Smooth muscle cell (in vitro differentiated cells): Measurements from ENCODE around the gene AMPD3. TPM values are rescaled to one million over a fixed set of nuclear protein-coding genes. Genes with fewer than 3 reads are reported as not detected.

Experiments used
- DNase-seq: peaks from one replicate; lab custom pipeline; 2025; ENCODE audit not compliant: unreplicated experiment; lab: John Stamatoyannopoulos, UW
- H2AFZ ChIP-seq: fragments of 200-600 bp; sonication (generic); 2 replicates; pipeline ENCODE4 v1.6.0; 2016; ENCODE audit warnings: antibody characterized with exemption, low read depth, mild to moderate bottlenecking
- H3F3A ChIP-seq: fragments of 200-600 bp; sonication (generic); 2 replicates; pipeline ENCODE4 v1.6.0; 2017; ENCODE audit warnings: antibody characterized with exemption, low read depth
- H3K27ac ChIP-seq: fragments of 200-600 bp; sonication (generic); 2 replicates; pipeline ENCODE4 v1.5.1; 2016; ENCODE audit warnings: low read depth, mild to moderate bottlenecking
- H3K27me3 ChIP-seq: fragments of 200-600 bp; sonication (generic); 2 replicates; pipeline ENCODE4 v1.6.1; 2016; ENCODE audit warnings: low read depth, mild to moderate bottlenecking
- H3K36me3 ChIP-seq: fragments of 200-600 bp; sonication (generic); 2 replicates; pipeline ENCODE4 v1.5.1; 2016; ENCODE audit warnings: low read depth
- H3K4me1 ChIP-seq: fragments of 200-600 bp; sonication (generic); 2 replicates; pipeline ENCODE4 v1.5.1; 2016; ENCODE audit warnings: low read depth
- H3K4me2 ChIP-seq: fragments of 200-600 bp; sonication (generic); 2 replicates; pipeline ENCODE4 v1.6.0; 2016; ENCODE audit warnings: mild to moderate bottlenecking
- H3K4me3 ChIP-seq: fragments of 200-600 bp; sonication (generic); 2 replicates; pipeline ENCODE4 v1.5.1; 2016; ENCODE audit warnings: mild to moderate bottlenecking
- H3K79me2 ChIP-seq: fragments of 200-600 bp; sonication (generic); 2 replicates; pipeline ENCODE4 v1.6.0; 2016; ENCODE audit warnings: low read depth, mild to moderate bottlenecking
- H3K9ac ChIP-seq: fragments of 200-600 bp; sonication (generic); 2 replicates; pipeline ENCODE4 v1.6.0; 2016; ENCODE audit warnings: low read depth
- H3K9me3 ChIP-seq: fragments of 200-600 bp; sonication (generic); replicated peaks from 2 replicates; pipeline ENCODE4 v1.5.1; 2016; ENCODE audit warnings: low read depth
- H4K20me1 ChIP-seq: fragments of 200-600 bp; sonication (generic); 2 replicates; pipeline ENCODE4 v1.6.0; 2016; ENCODE audit warnings: low read depth
- WGBS: methylation state at CpG from one replicate; pipeline ENCODE4 v1.1.7; 2016; ENCODE audit warnings: low lambda C conversion rate; 5-methylcytosine and 5-hydroxymethylcytosine counted together
- polyA plus RNA-seq: library from polyadenylated mRNA; unstranded; fragments of >200 nt; fragmentation: Nextera tagmentation; extraction: Ambion mirVana; gene quantifications from 2 replicates; pipeline ENCODE4 v1.2.1, GENCODE V29; 2016
- total RNA-seq: library from RNA; depleted of rRNA; stranded (reverse); fragments of >200 nt; gene quantifications from 2 replicates; pipeline ENCODE4 v1.2.3, GENCODE V29; 2014
- TF ChIP-seq, protein P1 (sequence below): fragments of 200-600 bp; sonication (generic); IDR thresholded peaks from 2 replicates; pipeline ENCODE4 v1.5.1; 2017; ENCODE audit warnings: borderline replicate concordance, mild to moderate bottlenecking, antibody characterized with exemption; ENCODE audit not compliant: insufficient read depth, poor library complexity, severe bottlenecking

Gene AMPD3
- total and polyA plus RNA-seq, 2 experiments from 2014 or later: 0.67 to 3.6 TPM

DNA sequence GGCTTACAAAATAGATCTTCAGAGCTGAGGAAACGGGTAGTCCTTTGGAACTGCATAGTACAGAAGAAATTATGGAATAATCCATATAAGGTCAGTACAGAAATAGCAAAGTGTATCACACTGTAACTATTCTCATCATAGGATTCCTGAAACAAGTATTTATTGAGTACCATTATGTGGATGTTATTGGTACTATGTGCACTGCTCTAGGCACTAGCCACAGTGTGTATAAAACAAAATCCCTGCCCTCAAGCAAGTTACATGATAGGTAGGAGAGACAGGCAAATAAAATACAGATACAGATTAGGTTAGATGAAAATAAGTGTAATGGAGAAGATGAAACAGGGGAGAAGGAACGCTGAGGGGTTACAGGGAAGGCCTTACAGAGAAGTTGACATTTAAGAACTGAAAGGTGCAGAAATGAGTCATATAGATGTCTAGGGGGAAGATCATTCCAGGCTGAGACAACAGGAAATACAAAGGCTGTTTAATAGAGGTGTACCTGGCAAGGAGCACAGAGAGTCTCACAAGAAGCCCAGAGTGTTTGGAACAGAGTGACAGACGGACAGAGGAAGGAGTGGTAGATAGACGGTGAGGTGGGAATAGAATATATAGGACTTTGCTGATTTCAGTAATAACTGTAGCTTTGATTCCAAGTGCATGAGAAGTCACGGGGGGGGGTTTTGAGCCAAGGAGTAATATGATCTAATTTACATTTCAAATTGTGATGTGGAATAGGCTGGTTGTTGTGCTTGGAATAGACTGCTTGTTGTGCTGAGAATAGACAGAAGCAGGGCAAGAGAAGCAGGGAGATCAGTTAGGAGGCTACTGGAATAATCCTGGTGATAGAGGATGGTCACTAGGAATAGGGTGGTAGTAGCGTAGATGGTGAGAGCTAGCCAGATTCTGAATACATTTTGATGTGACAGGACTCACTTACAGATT is 72.2 kb downstream of the AMPD3 start:
- H3K9ac ChIP-seq: no peak overlapping the region
- H3K4me2 ChIP-seq: peak overlapping the region; percentile 47
- no peaks in the 10 kb centered on the region for H4K20me1 ChIP-seq
- no peaks in the 10 kb centered on the region for H3K4me1 ChIP-seq
- no peak overlapping the region for H2AFZ ChIP-seq
- no peaks in the 10 kb centered on the region for H3K27me3 ChIP-seq
- H3K27ac ChIP-seq: peak overlapping the region; percentile 64
- TF ChIP-seq, protein P1, sequence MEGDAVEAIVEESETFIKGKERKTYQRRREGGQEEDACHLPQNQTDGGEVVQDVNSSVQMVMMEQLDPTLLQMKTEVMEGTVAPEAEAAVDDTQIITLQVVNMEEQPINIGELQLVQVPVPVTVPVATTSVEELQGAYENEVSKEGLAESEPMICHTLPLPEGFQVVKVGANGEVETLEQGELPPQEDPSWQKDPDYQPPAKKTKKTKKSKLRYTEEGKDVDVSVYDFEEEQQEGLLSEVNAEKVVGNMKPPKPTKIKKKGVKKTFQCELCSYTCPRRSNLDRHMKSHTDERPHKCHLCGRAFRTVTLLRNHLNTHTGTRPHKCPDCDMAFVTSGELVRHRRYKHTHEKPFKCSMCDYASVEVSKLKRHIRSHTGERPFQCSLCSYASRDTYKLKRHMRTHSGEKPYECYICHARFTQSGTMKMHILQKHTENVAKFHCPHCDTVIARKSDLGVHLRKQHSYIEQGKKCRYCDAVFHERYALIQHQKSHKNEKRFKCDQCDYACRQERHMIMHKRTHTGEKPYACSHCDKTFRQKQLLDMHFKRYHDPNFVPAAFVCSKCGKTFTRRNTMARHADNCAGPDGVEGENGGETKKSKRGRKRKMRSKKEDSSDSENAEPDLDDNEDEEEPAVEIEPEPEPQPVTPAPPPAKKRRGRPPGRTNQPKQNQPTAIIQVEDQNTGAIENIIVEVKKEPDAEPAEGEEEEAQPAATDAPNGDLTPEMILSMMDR: no peak
- no peak for DNase-seq
- 85% methylated on average over 6 of the region's 6 CpGs for WGBS
- no peaks in the 10 kb centered on the region for H3K79me2 ChIP-seq
- no peaks in the 10 kb centered on the region for H3F3A ChIP-seq
- no peaks in the 10 kb centered on the region for H3K9me3 ChIP-seq
- no peak overlapping the region for H3K4me3 ChIP-seq
- H3K36me3 ChIP-seq: peaks cover 20% of the 10 kb centered on the region

DNA sequence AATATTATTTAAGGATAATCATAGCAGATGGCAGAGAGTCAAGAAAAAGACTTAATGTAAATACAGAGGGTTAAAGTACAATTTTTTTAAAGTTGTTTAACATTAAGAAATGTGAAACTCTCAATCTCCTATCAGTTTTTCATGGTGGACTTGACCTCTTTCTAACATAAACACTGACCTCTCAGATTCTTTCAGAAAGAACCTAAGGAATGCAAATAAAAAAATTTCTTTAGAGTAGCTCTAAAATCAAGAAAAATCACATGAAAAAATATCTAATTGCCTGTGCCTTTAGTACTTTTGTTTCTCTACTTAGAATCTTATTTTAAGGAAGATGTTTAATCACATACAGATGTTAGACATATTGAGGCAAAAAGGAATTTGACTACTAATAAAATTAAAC is 73.1 kb downstream of the AMPD3 start:
- DNase-seq: no peak
- Histone ChIP-seq H3K27ac (peak overlapping the region; percentile 64), H3K4me2 (no peak overlapping the region), H3K27me3 (no peaks in the 10 kb centered on the region), H3K4me1 (no peaks in the 10 kb centered on the region), H3K4me3 (no peak overlapping the region), H3K9ac (no peak overlapping the region), H3K9me3 (no peaks in the 10 kb centered on the region), H3F3A (no peaks in the 10 kb centered on the region), H3K36me3 (peaks cover 20% of the 10 kb centered on the region), H3K79me2 (no peaks in the 10 kb centered on the region), H4K20me1 (no peaks in the 10 kb centered on the region), H2AFZ (no peak overlapping the region)
- TF ChIP-seq, protein P1: no peak

DNA sequence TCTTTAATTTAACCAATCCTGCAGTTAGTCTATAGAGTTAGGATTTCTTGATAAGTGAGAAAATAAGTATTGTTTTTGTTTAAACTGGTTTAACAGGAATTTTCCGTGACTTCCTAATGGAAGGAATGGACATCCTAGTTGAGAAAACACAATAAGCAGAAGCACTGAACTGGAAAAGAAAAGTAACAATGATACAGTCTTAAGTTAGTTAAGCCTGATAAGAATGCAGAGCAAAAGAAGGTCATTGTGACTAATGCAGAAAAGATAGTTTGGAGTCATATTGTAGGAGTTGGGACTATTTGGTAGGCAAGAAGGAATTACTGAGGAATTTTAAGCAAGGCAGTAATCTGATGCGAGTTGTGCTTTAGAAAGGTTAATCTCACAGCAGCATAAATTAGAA is 74.2 kb downstream of the AMPD3 start:
- Histone ChIP-seq H3K4me2 (no peak overlapping the region), H3K27me3 (no peaks in the 10 kb centered on the region), H3K9me3 (no peaks in the 10 kb centered on the region), H3F3A (no peaks in the 10 kb centered on the region), H3K27ac (no peak overlapping the region), H3K4me1 (no peaks in the 10 kb centered on the region), H2AFZ (no peak overlapping the region), H3K36me3 (peaks cover 20% of the 10 kb centered on the region), H3K79me2 (no peaks in the 10 kb centered on the region), H4K20me1 (no peaks in the 10 kb centered on the region), H3K4me3 (no peak overlapping the region), H3K9ac (no peak overlapping the region)
- TF ChIP-seq, protein P1: no peak
- DNase-seq: no peak
- WGBS: 70% methylated on average over 2 of the region's 2 CpGs

DNA sequence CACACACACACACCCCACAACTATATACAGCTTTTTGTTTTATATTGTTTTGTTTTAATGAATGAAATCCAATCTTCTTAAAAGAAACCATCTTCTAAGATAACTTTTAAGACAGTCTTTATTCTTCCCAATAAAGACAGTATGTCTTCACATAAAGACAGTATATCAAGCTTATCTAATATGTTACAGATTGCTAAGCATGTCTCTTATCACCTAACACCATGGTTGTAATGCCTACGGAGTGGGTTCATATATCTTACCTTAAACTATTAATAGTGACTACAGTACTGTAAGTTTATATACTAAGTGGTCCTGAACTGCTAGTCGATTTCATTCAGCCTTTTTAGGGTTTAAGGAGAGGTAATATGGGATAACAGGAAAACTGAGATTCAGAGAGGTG is 77.5 kb downstream of the AMPD3 start:
- Histone ChIP-seq H3K4me1 (no peaks in the 10 kb centered on the region), H3F3A (no peaks in the 10 kb centered on the region), H3K4me3 (no peak overlapping the region), H3K9me3 (no peaks in the 10 kb centered on the region), H3K27me3 (no peaks in the 10 kb centered on the region), H2AFZ (no peak overlapping the region), H3K4me2 (no peak overlapping the region), H3K79me2 (peaks cover 5% of the 10 kb centered on the region), H4K20me1 (peaks cover 8% of the 10 kb centered on the region), H3K9ac (no peak overlapping the region), H3K36me3 (peaks cover 13% of the 10 kb centered on the region), H3K27ac (no peak overlapping the region)
- TF ChIP-seq, protein P1: no peak
- DNase-seq: no peak
- 95% methylated on average over 2 of the region's 2 CpGs for WGBS
